ENCODE data around the gene WNT9B.

WNT9B gene

DNA sequence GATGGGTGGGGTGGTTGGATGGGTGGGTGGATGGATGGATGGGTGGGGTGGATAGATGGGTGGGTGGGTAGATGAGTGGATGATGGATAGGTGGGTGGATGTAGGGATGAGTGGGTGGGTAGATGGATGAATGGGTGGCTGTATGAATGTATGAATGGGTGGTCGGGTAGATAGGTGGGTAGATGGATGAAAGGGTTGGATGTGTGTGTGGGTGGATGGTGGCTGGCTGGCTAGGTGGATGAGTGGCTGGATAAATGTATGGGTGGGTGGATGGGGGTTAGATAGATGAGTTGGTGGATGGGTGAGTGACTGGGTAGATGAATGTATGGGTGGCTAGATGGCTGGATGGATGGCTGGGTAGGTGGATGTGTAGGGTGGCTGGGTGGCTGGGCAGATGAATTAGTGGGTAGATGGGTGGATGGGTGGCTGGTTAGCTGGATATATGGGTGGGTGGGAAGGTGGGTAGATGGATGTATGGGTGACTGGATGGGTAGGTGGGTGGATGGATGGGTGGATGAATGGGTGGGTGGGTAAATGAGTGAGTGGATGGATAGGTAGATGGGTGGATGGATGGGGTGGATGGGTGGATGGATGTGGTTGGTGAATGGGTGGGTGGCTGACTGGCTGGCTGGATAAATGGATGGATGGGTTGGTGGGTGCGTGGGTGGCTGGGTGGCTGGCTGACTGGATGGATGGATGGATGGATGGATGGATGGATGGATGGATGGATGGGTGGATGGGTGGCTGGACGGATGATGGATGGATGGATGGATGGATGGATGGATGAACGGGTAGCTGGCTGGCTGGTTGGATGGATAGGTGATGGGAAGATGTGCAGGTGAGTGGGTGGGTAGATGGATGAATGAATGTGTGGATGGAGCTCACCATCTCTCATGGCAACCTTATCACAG, 52.6 kb downstream of the WNT9B start:
- no peak for DNase-seq (ENCODE audit: low read depth in 1 of 2, low spot score in 1 of 2)
- H3K4me3 ChIP-seq (replicated peaks; ENCODE audit: insufficient read depth, low read length): no peak overlapping the region
- TF ChIP-seq POLR2AphosphoS5 (IDR thresholded peaks at IDR 0.05; ENCODE audit: low read depth): no peak
- TF ChIP-seq, protein P1, sequence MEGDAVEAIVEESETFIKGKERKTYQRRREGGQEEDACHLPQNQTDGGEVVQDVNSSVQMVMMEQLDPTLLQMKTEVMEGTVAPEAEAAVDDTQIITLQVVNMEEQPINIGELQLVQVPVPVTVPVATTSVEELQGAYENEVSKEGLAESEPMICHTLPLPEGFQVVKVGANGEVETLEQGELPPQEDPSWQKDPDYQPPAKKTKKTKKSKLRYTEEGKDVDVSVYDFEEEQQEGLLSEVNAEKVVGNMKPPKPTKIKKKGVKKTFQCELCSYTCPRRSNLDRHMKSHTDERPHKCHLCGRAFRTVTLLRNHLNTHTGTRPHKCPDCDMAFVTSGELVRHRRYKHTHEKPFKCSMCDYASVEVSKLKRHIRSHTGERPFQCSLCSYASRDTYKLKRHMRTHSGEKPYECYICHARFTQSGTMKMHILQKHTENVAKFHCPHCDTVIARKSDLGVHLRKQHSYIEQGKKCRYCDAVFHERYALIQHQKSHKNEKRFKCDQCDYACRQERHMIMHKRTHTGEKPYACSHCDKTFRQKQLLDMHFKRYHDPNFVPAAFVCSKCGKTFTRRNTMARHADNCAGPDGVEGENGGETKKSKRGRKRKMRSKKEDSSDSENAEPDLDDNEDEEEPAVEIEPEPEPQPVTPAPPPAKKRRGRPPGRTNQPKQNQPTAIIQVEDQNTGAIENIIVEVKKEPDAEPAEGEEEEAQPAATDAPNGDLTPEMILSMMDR (IDR thresholded peaks at IDR 0.05; ENCODE audit: insufficient read depth, low read length): no peak
- no peak for TF ChIP-seq GABPA (IDR thresholded peaks at IDR 0.05; ENCODE audit: low read depth)
- H3K27ac ChIP-seq (replicated peaks): no peak overlapping the region
- H3K27me3 ChIP-seq (ENCODE audit: insufficient read depth, poor library complexity, severe bottlenecking): no peaks in the 10 kb centered on the region

DNA sequence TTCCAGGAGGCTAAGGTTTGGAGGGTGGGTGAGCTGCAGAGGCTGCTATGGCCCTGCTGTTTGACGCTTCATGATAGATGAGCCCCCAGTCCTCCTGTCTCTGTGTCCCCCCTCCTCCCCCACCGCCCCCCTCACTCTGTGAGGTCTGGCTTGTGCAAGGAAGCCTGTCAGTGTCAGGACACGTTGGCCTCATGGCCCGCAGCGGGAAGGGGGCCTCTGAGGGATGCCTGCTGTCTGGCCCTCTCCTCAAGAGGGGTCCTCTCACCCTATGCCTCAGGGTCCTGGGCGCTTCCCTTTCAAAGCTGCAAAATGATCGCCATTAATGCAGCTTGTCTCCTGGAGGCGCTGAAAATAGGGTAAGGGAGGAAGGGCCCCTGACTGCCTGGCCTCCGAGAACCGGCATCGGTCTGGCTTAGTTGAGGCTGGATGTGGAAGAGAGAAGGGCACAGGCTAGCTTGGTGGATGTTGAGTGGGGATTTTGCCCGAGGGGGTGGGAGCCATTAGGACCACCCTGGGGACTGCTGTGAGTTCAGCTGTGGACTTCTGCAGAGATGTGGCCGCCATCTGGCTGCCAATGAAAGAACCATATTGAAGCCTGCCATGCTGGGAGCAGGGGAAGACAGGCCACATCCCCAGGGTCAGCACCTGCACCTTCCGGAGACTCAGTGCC, 56.8 kb downstream of the WNT9B start:
- H3K27ac ChIP-seq (replicated peaks): no peak overlapping the region
- H3K4me3 ChIP-seq (replicated peaks; ENCODE audit: insufficient read depth, low read length): no peak overlapping the region
- TF ChIP-seq SPI1 (IDR thresholded peaks at IDR 0.05; ENCODE audit: borderline replicate concordance, low read depth) (no peak), POLR2AphosphoS5 (IDR thresholded peaks at IDR 0.05; ENCODE audit: low read depth) (no peak), GABPA (IDR thresholded peaks at IDR 0.05; ENCODE audit: low read depth) (no peak)
- TF ChIP-seq, protein P1 (IDR thresholded peaks at IDR 0.05; ENCODE audit: insufficient read depth, low read length): no peak
- TF ChIP-seq, protein P2, sequence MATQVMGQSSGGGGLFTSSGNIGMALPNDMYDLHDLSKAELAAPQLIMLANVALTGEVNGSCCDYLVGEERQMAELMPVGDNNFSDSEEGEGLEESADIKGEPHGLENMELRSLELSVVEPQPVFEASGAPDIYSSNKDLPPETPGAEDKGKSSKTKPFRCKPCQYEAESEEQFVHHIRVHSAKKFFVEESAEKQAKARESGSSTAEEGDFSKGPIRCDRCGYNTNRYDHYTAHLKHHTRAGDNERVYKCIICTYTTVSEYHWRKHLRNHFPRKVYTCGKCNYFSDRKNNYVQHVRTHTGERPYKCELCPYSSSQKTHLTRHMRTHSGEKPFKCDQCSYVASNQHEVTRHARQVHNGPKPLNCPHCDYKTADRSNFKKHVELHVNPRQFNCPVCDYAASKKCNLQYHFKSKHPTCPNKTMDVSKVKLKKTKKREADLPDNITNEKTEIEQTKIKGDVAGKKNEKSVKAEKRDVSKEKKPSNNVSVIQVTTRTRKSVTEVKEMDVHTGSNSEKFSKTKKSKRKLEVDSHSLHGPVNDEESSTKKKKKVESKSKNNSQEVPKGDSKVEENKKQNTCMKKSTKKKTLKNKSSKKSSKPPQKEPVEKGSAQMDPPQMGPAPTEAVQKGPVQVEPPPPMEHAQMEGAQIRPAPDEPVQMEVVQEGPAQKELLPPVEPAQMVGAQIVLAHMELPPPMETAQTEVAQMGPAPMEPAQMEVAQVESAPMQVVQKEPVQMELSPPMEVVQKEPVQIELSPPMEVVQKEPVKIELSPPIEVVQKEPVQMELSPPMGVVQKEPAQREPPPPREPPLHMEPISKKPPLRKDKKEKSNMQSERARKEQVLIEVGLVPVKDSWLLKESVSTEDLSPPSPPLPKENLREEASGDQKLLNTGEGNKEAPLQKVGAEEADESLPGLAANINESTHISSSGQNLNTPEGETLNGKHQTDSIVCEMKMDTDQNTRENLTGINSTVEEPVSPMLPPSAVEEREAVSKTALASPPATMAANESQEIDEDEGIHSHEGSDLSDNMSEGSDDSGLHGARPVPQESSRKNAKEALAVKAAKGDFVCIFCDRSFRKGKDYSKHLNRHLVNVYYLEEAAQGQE (IDR thresholded peaks at IDR 0.05; ENCODE audit: insufficient replicate concordance, low read depth): no peak

DNA sequence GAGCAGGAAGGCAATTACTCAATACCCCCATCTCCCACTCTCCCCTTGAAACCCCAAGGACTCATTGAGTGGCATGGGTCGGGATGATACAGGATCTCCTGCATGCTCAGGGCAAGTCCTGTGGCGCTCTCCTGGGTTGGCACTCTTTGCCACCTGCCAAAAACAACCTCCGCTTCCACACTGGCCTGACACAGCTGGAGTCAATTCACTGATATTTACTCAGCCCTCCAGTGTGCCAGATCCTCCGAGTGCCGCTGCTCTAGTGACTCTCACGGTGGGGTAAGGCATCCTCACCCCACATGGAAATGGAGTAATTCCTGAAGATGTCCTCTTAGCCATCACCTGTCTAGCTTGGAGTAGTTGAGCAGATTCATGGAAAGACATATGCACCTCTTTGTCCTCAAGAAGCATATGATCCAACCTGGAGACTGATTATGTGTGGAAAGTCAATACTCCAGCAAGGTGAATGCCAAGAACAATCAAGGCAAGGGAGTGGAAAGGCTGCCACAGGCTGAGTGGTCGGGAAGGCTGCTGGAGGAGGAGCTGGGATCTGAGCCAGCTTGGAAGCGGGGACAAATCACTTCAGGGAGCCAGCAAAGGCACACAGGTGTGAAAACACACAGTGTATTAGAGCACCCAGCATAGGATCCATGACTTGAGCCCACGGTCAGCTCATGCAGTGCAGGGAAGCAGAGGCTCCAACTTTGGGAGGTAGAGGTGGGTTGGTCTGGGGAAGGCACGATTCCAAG, 59.0 kb downstream of the WNT9B start:
- H3K27ac ChIP-seq (replicated peaks): no peak overlapping the region
- TF ChIP-seq GABPA (IDR thresholded peaks at IDR 0.05; ENCODE audit: low read depth): no peak
- no peak for TF ChIP-seq POLR2AphosphoS5 (IDR thresholded peaks at IDR 0.05; ENCODE audit: low read depth)
- TF ChIP-seq, protein P1 (IDR thresholded peaks at IDR 0.05; ENCODE audit: insufficient read depth, low read length): no peak
- no peak for TF ChIP-seq SPI1 (IDR thresholded peaks at IDR 0.05; ENCODE audit: borderline replicate concordance, low read depth)
- TF ChIP-seq, protein P2 (IDR thresholded peaks at IDR 0.05; ENCODE audit: insufficient replicate concordance, low read depth): no peak
- no peak overlapping the region for H3K4me3 ChIP-seq (replicated peaks; ENCODE audit: insufficient read depth, low read length)
- no peak for DNase-seq (ENCODE audit: low read depth in 1 of 2, low spot score in 1 of 2)
- H3K27me3 ChIP-seq (ENCODE audit: insufficient read depth, poor library complexity, severe bottlenecking): no peaks in the 10 kb centered on the region

More for the DNA sequence above, 56.8 kb downstream of the WNT9B start:
- no peak for DNase-seq (ENCODE audit: low read depth in 1 of 2, low spot score in 1 of 2)
- H3K27me3 ChIP-seq (ENCODE audit: insufficient read depth, poor library complexity, severe bottlenecking): no peaks in the 10 kb centered on the region

All from HL-60 (cell line).